NCI-H82 treated with DMSO at 0.1 percent for 48 hours (cell line): ENCODE data around the gene TMEFF1.

ENCODE experiments used
- DNase-seq: peaks from one replicate; lab custom pipeline; 2025; ENCODE audit not compliant: unreplicated experiment; lab: John Stamatoyannopoulos, UW

TMEFF1 gene

GRCh38 chr9:100600521-100601079 is 127.7 kb downstream of the TMEFF1 start:
- DNase-seq = no peak

GRCh38 chr9:100601216-100601615 is 128.3 kb downstream of the TMEFF1 start:
- peak; percentile 57 for DNase-seq

- DNase-seq = peak; percentile 39
These were observed 129.4 kb downstream of the TMEFF1 start for GRCh38 chr9:100602342-100602801.

GRCh38 chr9:100605405-100605804 is 132.5 kb downstream of the TMEFF1 start:
- DNase-seq = no peak

GRCh38 chr9:100619194-100619593 is 146.2 kb downstream of the TMEFF1 start:
- no peak for DNase-seq

- DNase-seq = no peak
These were observed 146.7 kb downstream of the TMEFF1 start for GRCh38 chr9:100619665-100620064.

GRCh38 chr9:100623969-100624368 is 151.0 kb downstream of the TMEFF1 start:
- DNase-seq = no peak

- DNase-seq = no peak
These were observed 154.0 kb downstream of the TMEFF1 start for GRCh38 chr9:100626949-100627348.
